H1 (cell line): ENCODE measurements around the gene STEAP3. TPM values are rescaled to one million over a fixed set of nuclear protein-coding genes. Genes with fewer than 3 reads are reported as not detected.

ENCODE experiments used
- CTBP2 ChIP-seq: IDR thresholded peaks from 2 replicates; pipeline ENCODE4 v1.7.0; 2011; ENCODE audit warnings: borderline replicate concordance, mild to moderate bottlenecking, moderate library complexity, mixed read lengths, low read length; ENCODE audit not compliant: insufficient read depth, insufficient read length
- EP300 ChIP-seq, 2 experiments: IDR thresholded peaks; 1 replicate in 1 of 2; 2 replicates in 1 of 2; pipeline ENCODE4 v1.6.1; 2011 to 2012; ENCODE audit warnings: low read depth in 2 of 2, low read length in 2 of 2, mild to moderate bottlenecking in 2 of 2, borderline replicate concordance in 1 of 2, inconsistent platforms in 1 of 2, moderate library complexity in 1 of 2
- POLR2AphosphoS5 ChIP-seq: IDR thresholded peaks from 2 replicates; pipeline ENCODE4 v1.6.1; 2011; ENCODE audit warnings: low read depth, low read length
- polyA plus RNA-seq, 7 experiments: library from polyadenylated mRNA; depleted of rRNA in 3 of 7; stranded (reverse) in 5 of 7; unstranded in 2 of 7; fragments of >200 nt in 5 of 7; fragments of 200-250 nt in 2 of 7; gene quantifications; 1 replicate in 5 of 7; 2 replicates in 1 of 7; 4 replicates in 1 of 7; pipeline versions ENCODE4 v1.2.1 to v1.2.3, GENCODE V29; 2011 to 2013; ENCODE audit warnings: missing spikeins in 2 of 7, mixed read lengths in 2 of 7
- total RNA-seq: library from RNA; stranded (reverse); fragmentation: NEBNext Ultra II Directional; extraction: Animal tissue kit (Norgen Biotek cat#: 25700); gene quantifications from 2 replicates; pipeline ENCODE4 v1.2.1, GENCODE V29; 2021

The STEAP3 gene
- total and polyA plus RNA-seq, 2 of the 8 experiments (the other 6 are each of a cell fraction or from before 2014, with no cell fraction given) = 21.7 to 27.9 TPM

GRCh38 chr2:119231975-119232665, 8.5 kb downstream of the STEAP3 start (continued):
- no peak for TF ChIP-seq CTBP2
- no peak for TF ChIP-seq POLR2AphosphoS5
- TF ChIP-seq EP300 (IDR thresholded peaks at IDR 0.05; ENCODE audit: borderline replicate concordance in 1 of 2, low read depth in 2 of 2, low read length in 2 of 2) = no peak
